Neuronal stem cell (in vitro differentiated cells): ENCODE data around the gene APLF. TPM values are rescaled to one million over a fixed set of nuclear protein-coding genes. Genes with fewer than 3 reads are reported as not detected.
A peak's percentile ranks its signal among the peaks of the same experiment; 100 is the strongest.

Experiments used
- DNase-seq: peaks from one replicate; pipeline ENCODE4 v3.0.0-alpha.2; 2013; ENCODE audit warnings: low spot score
- H2AFZ ChIP-seq: one replicate; pipeline ENCODE4 v1.6.1; 2013; ENCODE audit warnings: mild to moderate bottlenecking, low read length, inconsistent platforms
- H2AK5ac ChIP-seq: 2 replicates; pipeline ENCODE4 v1.6.1; 2013; ENCODE audit warnings: low read depth, mild to moderate bottlenecking, inconsistent platforms, low read length, moderate library complexity, mixed read lengths
- H2BK120ac ChIP-seq: 2 replicates; pipeline ENCODE4 v1.6.1; 2013; ENCODE audit warnings: low read depth, mild to moderate bottlenecking, inconsistent platforms, low read length, moderate library complexity, mixed read lengths
- H2BK12ac ChIP-seq: one replicate; pipeline ENCODE4 v1.6.1; 2013; ENCODE audit warnings: low read length, inconsistent platforms
- H2BK15ac ChIP-seq: 2 replicates; pipeline ENCODE4 v1.6.1; 2013; ENCODE audit warnings: mild to moderate bottlenecking, low read length, inconsistent platforms, mixed read lengths
- H2BK5ac ChIP-seq: one replicate; pipeline ENCODE4 v1.6.1; 2013; ENCODE audit warnings: inconsistent platforms, mild to moderate bottlenecking, low read length, moderate library complexity
- H3K14ac ChIP-seq: one replicate; pipeline ENCODE4 v1.6.1; 2013; ENCODE audit warnings: low read length, inconsistent platforms
- H3K18ac ChIP-seq: 2 replicates; pipeline ENCODE4 v1.6.1; 2013; ENCODE audit warnings: low read length, inconsistent platforms
- H3K23ac ChIP-seq: 2 replicates; pipeline ENCODE4 v1.6.1; 2013; ENCODE audit warnings: low read depth, mild to moderate bottlenecking, mixed read lengths, low read length, inconsistent platforms; ENCODE audit not compliant: poor library complexity
- H3K27ac ChIP-seq: replicated peaks from 3 replicates; pipeline ENCODE4 v1.5.1; 2013; ENCODE audit warnings: low read length, inconsistent platforms
- H3K27me3 ChIP-seq, 3 experiments: 2 replicates each; pipeline ENCODE4 v1.6.1; 2013; ENCODE audit warnings: low read length in 3 of 3, mild to moderate bottlenecking in 2 of 3, inconsistent platforms in 1 of 3, low read depth in 1 of 3, mixed read lengths in 1 of 3, moderate library complexity in 1 of 3; ENCODE audit not compliant: control insufficient read depth in 3 of 3, insufficient read depth in 3 of 3
- H3K36me3 ChIP-seq, 2 donors: replicated peaks in 1 of 2; 2 replicates each; pipeline ENCODE4 v1.6.1; 2013; ENCODE audit warnings: low read length in 2 of 2; ENCODE audit not compliant: control insufficient read depth in 2 of 2, insufficient read depth in 2 of 2
- H3K4ac ChIP-seq: 2 replicates; pipeline ENCODE4 v1.6.1; 2013; ENCODE audit warnings: inconsistent platforms, mild to moderate bottlenecking, low read length, moderate library complexity
- H3K4me1 ChIP-seq, 2 donors: 1 replicate in 1 of 2; 2 replicates in 1 of 2; pipeline ENCODE4 v1.6.1; 2013; ENCODE audit warnings: low read length in 2 of 2, low read depth in 1 of 2; ENCODE audit not compliant: control insufficient read depth in 2 of 2, insufficient read depth in 1 of 2
- H3K4me2 ChIP-seq: one replicate; pipeline ENCODE4 v1.6.1; 2013; ENCODE audit warnings: mild to moderate bottlenecking, low read length, inconsistent platforms; ENCODE audit not compliant: insufficient read depth, poor library complexity, severe bottlenecking
- H3K4me3 ChIP-seq, 2 donors: 2 replicates each; pipeline ENCODE4 v1.5.1; 2013; ENCODE audit warnings: low read length in 2 of 2, mild to moderate bottlenecking in 2 of 2, inconsistent platforms in 1 of 2, moderate library complexity in 1 of 2
- H3K79me1 ChIP-seq: one replicate; pipeline ENCODE4 v1.6.1; 2013; ENCODE audit warnings: low read depth, mild to moderate bottlenecking, inconsistent platforms, low read length, moderate library complexity
- H3K9ac ChIP-seq: one replicate; pipeline ENCODE4 v1.6.1; 2013; ENCODE audit warnings: mild to moderate bottlenecking, low read depth, low read length, inconsistent platforms; ENCODE audit not compliant: poor library complexity
- H3K9me3 ChIP-seq, 2 donors: replicated peaks in 1 of 2; 2 replicates each; pipeline versions ENCODE3 to v1.6.1; 2013; ENCODE audit warnings: low read length in 2 of 2, mild to moderate bottlenecking in 2 of 2, inconsistent platforms in 1 of 2, low read depth in 1 of 2, mixed read lengths in 1 of 2, moderate library complexity in 1 of 2; ENCODE audit not compliant: control insufficient read depth in 2 of 2, insufficient read depth in 1 of 2
- H4K8ac ChIP-seq: one replicate; pipeline ENCODE4 v1.6.1; 2013; ENCODE audit warnings: low read depth, mild to moderate bottlenecking, inconsistent platforms, low read length, moderate library complexity
- H4K91ac ChIP-seq: one replicate; pipeline ENCODE4 v1.6.1; 2013; ENCODE audit warnings: low read length, low read depth, mild to moderate bottlenecking, inconsistent platforms; ENCODE audit not compliant: poor library complexity
- WGBS, 2 donors: extraction: QIAGEN DNeasy Blood & Tissue Kit; methylation state at CpG; one replicate each; pipeline ENCODE4 v1.1.7; 2013; ENCODE audit warnings: missing lambda C conversion rate in 2 of 2, mixed read lengths in 1 of 2; ENCODE audit not compliant: insufficient read length in 2 of 2, insufficient replicate concordance in 1 of 2; ENCODE audit errors: extremely low coverage in 2 of 2; 5-methylcytosine and 5-hydroxymethylcytosine counted together
- polyA plus RNA-seq, 2 experiments: library from polyadenylated mRNA; stranded (reverse); fragments of 200-250 nt; gene quantifications; one replicate each; pipeline ENCODE4 v1.2.3, GENCODE V29; 2013

APLF gene, protein sequence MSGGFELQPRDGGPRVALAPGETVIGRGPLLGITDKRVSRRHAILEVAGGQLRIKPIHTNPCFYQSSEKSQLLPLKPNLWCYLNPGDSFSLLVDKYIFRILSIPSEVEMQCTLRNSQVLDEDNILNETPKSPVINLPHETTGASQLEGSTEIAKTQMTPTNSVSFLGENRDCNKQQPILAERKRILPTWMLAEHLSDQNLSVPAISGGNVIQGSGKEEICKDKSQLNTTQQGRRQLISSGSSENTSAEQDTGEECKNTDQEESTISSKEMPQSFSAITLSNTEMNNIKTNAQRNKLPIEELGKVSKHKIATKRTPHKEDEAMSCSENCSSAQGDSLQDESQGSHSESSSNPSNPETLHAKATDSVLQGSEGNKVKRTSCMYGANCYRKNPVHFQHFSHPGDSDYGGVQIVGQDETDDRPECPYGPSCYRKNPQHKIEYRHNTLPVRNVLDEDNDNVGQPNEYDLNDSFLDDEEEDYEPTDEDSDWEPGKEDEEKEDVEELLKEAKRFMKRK
- polyA plus RNA-seq (2013, experiment 1 of 2) = 3.2 TPM
- polyA plus RNA-seq (2013, experiment 2 of 2) = 3.5 TPM

DNA sequence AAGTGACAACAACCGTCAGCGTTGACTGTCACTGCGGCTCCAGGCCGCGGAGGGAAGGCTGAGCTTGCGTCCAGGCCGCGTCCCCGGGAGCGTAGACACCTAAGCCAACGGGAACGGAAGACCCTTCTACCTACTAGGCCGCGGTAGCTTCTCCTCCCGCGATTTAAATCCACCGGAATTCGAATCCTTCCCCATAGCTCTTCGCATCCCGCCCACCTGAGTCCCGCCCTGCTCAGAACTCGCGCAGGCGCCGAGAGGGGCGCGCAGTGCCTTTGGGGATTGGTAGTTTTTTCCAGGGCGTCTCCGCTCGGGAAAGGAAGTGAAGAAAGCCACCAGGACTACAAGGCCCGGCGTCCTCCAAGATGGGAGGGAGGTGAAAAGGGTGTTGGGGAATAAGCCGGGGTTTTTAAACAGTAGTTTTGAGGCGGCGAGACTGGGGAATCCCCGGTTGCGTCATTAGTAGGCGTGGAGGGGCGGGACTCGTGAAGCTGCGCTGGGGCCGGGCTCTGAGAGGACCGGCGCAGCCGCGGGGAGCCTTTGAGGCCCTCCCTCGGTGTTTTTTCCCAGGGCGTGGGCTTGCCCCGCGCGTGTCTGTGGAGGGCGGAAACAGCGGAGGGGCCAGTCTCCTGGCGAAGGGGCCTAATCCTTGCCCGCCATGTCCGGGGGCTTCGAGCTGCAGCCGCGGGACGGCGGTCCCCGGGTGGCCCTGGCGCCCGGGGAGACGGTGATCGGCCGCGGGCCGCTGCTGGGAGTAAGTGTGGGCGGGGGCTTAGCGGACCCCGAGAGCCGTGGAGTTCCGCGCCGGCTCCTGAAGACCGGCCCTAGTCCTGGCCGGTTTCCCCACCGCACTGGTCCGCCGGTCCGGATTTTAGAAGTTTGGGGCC, at the start of gene APLF, which contains the start of gene FBXO48:
TSS of gene APLF (plus strand) at position 509 of the 884 bp plus-strand sequence. CDS start at position 656, 147 bp downstream.
TSS of gene FBXO48 (minus strand) at position 218 of the 884 bp plus-strand sequence. CDS start 2,149 bp downstream, outside the sequence.
- H4K91ac ChIP-seq = no peak within 1 kb of the TSS
- H3K79me1 ChIP-seq = no peaks in the 10 kb centered on the region
- peak within 1 kb of the TSS; percentile 22 for H2BK120ac ChIP-seq
- H3K18ac ChIP-seq = peak within 1 kb of the TSS; percentile 98
- H4K8ac ChIP-seq = no peak within 1 kb of the TSS
- peak within 1 kb of the TSS; percentile 59 for H3K4me2 ChIP-seq
- no peak within 1 kb of the TSS for H2AK5ac ChIP-seq
- WGBS, 2 donors = no CpG with 5 or more reads among the region's 82 CpGs
- H3K23ac ChIP-seq = peak within 1 kb of the TSS; percentile 75
- peak within 1 kb of the TSS; percentile 92 for H3K9ac ChIP-seq
- H2AFZ ChIP-seq = peak within 1 kb of the TSS; percentile 99
- no peaks in the 10 kb centered on the region for H3K27me3 ChIP-seq
- H2BK12ac ChIP-seq = no peak within 1 kb of the TSS
- no peak within 1 kb of the TSS for H2BK5ac ChIP-seq
- peak within 1 kb of the TSS; percentile 58 for H3K27ac ChIP-seq
- H3K4me3 ChIP-seq = peak within 1 kb of the TSS; percentile 96 to 98
- no peak within 1 kb of the TSS for H2BK15ac ChIP-seq
- H3K14ac ChIP-seq = no peak within 1 kb of the TSS
- peaks cover 5 to 6% of the 10 kb centered on the region in 2 donors for H3K4me1 ChIP-seq
- H3K4ac ChIP-seq = no peak within 1 kb of the TSS
- DNase-seq = peak; percentile 98
- H3K9me3 ChIP-seq = no peaks in the 10 kb centered on the region
- H3K36me3 ChIP-seq = peaks cover 0 to 2% of the 10 kb centered on the region in 2 donors

DNA sequence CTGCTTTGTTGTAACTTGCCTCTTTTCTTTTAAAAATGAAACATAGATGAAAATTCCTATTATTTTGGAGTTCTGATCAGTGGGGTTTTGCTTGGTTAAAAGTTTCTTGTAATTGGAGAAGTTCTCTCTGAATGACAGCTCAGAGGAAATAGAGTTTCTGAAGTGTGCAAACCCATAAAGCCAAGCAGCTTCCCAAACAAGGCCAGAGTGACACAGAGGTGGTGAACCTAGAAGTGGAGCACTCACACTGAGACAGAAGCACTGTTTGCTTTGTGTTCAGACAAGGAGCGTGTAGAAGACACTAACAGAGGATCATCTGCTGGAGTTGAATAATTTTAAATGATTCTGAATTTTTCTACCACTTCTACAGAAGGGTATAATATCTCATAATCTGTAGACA, 49.5 kb upstream of the APLF start:
- Histone ChIP-seq H4K91ac (no peak overlapping the region), H3K4me3 (no peak overlapping the region), H3K79me1 (no peaks in the 10 kb centered on the region), H2BK12ac (no peak overlapping the region), H3K4me1 (peaks cover 6 to 19% of the 10 kb centered on the region in 2 donors), H3K9me3 (no peaks in the 10 kb centered on the region), H2BK15ac (no peak overlapping the region), H3K18ac (no peak overlapping the region), H3K23ac (no peak overlapping the region), H3K27ac (no peak overlapping the region), H2AK5ac (no peak overlapping the region), H3K27me3 (no peaks in the 10 kb centered on the region), H3K4me2 (no peak overlapping the region), H4K8ac (no peak overlapping the region), H3K9ac (no peak overlapping the region), H3K4ac (no peak overlapping the region), H2AFZ (peak overlapping the region; percentile 76), H3K14ac (no peak overlapping the region), H2BK120ac (no peak overlapping the region), H3K36me3 (no peaks in the 10 kb centered on the region), H2BK5ac (no peak overlapping the region)
- DNase-seq = no peak
- no CpG with 5 or more reads among the region's 1 CpG for WGBS, 2 donors

DNA sequence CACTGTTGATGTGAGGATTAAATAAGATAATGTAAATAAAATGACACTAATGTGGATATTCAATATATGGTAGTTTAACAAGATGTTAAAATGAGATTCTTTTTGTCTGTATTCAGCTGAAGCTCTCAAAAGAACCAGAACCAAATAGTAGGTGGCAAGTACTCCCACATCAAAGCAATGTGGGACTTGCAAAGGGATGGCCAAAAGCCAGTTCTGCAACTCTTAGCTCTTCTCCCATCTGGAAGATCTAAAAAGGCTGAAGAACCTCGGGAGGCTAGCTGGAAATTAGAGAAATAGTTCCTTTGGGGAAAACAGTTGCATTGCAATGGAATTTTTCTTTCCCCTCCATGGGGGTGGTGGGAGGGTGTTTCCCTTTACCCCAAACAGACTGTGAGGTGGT, 49.0 kb upstream of the APLF start:
- Histone ChIP-seq H4K91ac (no peak overlapping the region), H2BK15ac (no peak overlapping the region), H2BK5ac (no peak overlapping the region), H4K8ac (no peak overlapping the region), H3K9ac (no peak overlapping the region), H3K23ac (no peak overlapping the region), H3K4me3 (no peak overlapping the region), H3K9me3 (no peaks in the 10 kb centered on the region), H2BK120ac (no peak overlapping the region), H3K4ac (no peak overlapping the region), H3K27ac (no peak overlapping the region), H3K14ac (no peak overlapping the region), H3K79me1 (no peaks in the 10 kb centered on the region), H2AFZ (peak overlapping the region; percentile 74), H3K36me3 (no peaks in the 10 kb centered on the region), H2BK12ac (no peak overlapping the region), H3K27me3 (no peaks in the 10 kb centered on the region), H2AK5ac (no peak overlapping the region), H3K4me2 (no peak overlapping the region), H3K18ac (no peak overlapping the region), H3K4me1 (peaks cover 6 to 19% of the 10 kb centered on the region in 2 donors)
- DNase-seq = no peak
- WGBS, 2 donors = no CpG with 5 or more reads among the region's 1 CpG
